K562 (cell line): Measurements from ENCODE around the gene PSMB10. TPM values are rescaled to one million over a fixed set of nuclear protein-coding genes. Genes with fewer than 3 reads are reported as not detected.

Experiments used
- EGR1 ChIP-seq: fragments of 450-650 bp; conservative IDR thresholded peaks from 2 replicates; pipeline ENCODE4 v1.6.1; 2017; ENCODE audit warnings: mild to moderate bottlenecking
- ELF1 ChIP-seq: fragments of 200-800 bp; sonication (Bioruptor generic); IDR thresholded peaks from 2 replicates; pipeline ENCODE4 v1.6.1; 2016; ENCODE audit warnings: missing genetic modification characterization, missing compliant biosample characterization
- ELF2 ChIP-seq: fragments of 250-450 bp; sonication (Bioruptor Pico); IDR thresholded peaks from 2 replicates; pipeline ENCODE4 v1.5.0; 2021; ENCODE audit warnings: mild to moderate bottlenecking
- EP300 ChIP-seq: IDR thresholded peaks from 2 replicates; pipeline ENCODE4 v1.6.1; 2012; ENCODE audit warnings: low read length, improper control_type of control experiment
- FOXM1 ChIP-seq, 2 experiments: fragments of 450-650 bp in 1 of 2; sonication (generic) in 1 of 2; formaldehyde crosslinking in 1 of 2; IDR thresholded peaks; 2 replicates each; pipeline versions ENCODE4 v1.6.1 to v1.9.0; 2017 to 2022; ENCODE audit warnings: low read depth in 2 of 2, mild to moderate bottlenecking in 2 of 2, missing genetic modification reagents in 1 of 2, moderate library complexity in 1 of 2
- HNRNPK ChIP-seq: fragments of 200-400 bp; formaldehyde crosslinking; IDR thresholded peaks from one replicate; pipeline ENCODE4 v1.6.1; 2018; ENCODE audit warnings: mild to moderate bottlenecking, low read depth, low read length; ENCODE audit not compliant: poor library complexity, severe bottlenecking
- HSF4 ChIP-seq: fragments of 250-450 bp; sonication (Bioruptor Pico); IDR thresholded peaks from 2 replicates; pipeline ENCODE4 v2.1.2; 2022; ENCODE audit warnings: mild to moderate bottlenecking, moderate library complexity, borderline replicate concordance
- IRF2 ChIP-seq: sonication (generic); formaldehyde crosslinking; IDR thresholded peaks from 2 replicates; pipeline ENCODE4 v1.8.1; 2022; ENCODE audit warnings: mild to moderate bottlenecking, missing genetic modification reagents
- LARP7 ChIP-seq: fragments of 450-650 bp; IDR thresholded peaks from 2 replicates; pipeline ENCODE4 v1.6.1; 2016
- MBD2 ChIP-seq: sonication (generic); IDR thresholded peaks from 2 replicates; pipeline ENCODE4 v1.6.1; 2016; ENCODE audit warnings: low read depth, borderline replicate concordance
- MCM5 ChIP-seq: fragments of 450-650 bp; IDR thresholded peaks from 2 replicates; pipeline ENCODE4 v1.6.1; 2016; ENCODE audit warnings: low read depth
- PHF8 ChIP-seq: fragments of 200-600 bp; sonication (generic); IDR thresholded peaks from 2 replicates; pipeline ENCODE4 v1.6.1; 2012; ENCODE audit warnings: mixed run types, mild to moderate bottlenecking, inconsistent platforms, low read length, moderate library complexity, borderline replicate concordance
- PRMT5 ChIP-seq: sonication (generic); formaldehyde crosslinking; IDR thresholded peaks from 2 replicates; pipeline ENCODE4 v1.5.0; 2020; ENCODE audit warnings: missing genetic modification reagents
- PTTG1 ChIP-seq: fragments of 450-650 bp; IDR thresholded peaks from 2 replicates; pipeline ENCODE4 v1.6.1; 2016; ENCODE audit warnings: low read depth, mild to moderate bottlenecking, missing genetic modification characterization, missing compliant biosample characterization
- TAL1 ChIP-seq: fragments of 450-650 bp; IDR thresholded peaks from 2 replicates; pipeline ENCODE4 v1.6.1; 2016; ENCODE audit warnings: mild to moderate bottlenecking
- VEZF1 ChIP-seq: fragments of 200-800 bp; sonication (Bioruptor generic); IDR thresholded peaks from 2 replicates; pipeline ENCODE4 v1.6.1; 2017; ENCODE audit warnings: missing genetic modification characterization, missing compliant biosample characterization
- ZBTB1 ChIP-seq: sonication (generic); formaldehyde crosslinking; IDR thresholded peaks from 2 replicates; pipeline ENCODE4 v1.8.1; 2023; ENCODE audit warnings: missing genetic modification reagents, low read depth, mild to moderate bottlenecking, borderline replicate concordance
- ZNF24 ChIP-seq: fragments of 450-650 bp; IDR thresholded peaks from 2 replicates; pipeline ENCODE4 v1.6.1; 2016
- ZNF384 ChIP-seq: IDR thresholded peaks from 2 replicates; pipeline ENCODE4 v1.6.1; 2012; ENCODE audit warnings: low read depth, low read length, improper control_type of control experiment
- polyA plus RNA-seq, 8 experiments: library from polyadenylated mRNA; depleted of rRNA in 4 of 8; stranded (reverse) in 5 of 8; unstranded in 3 of 8; fragments of >200 nt; fragmentation: Nextera tagmentation in 2 of 8; fragmentation: Illumina TruSeq in 1 of 8; extraction: Ambion mirVana in 2 of 8; extraction: Trizol in 1 of 8; gene quantifications; 2 replicates each; pipeline versions ENCODE4 v1.2.1 to v1.2.3, GENCODE V29; 2011 to 2014; ENCODE audit warnings: inconsistent platforms in 1 of 8, missing spikeins in 1 of 8
- total RNA-seq, 7 experiments: library from RNA; depleted of rRNA in 6 of 7; stranded (reverse); fragments of >200 nt in 6 of 7; fragmentation: Illumina TruSeq in 2 of 7; extraction: Trizol in 2 of 7; gene quantifications; 2 replicates each; pipeline versions ENCODE4 v1.2.1 to v1.2.3, GENCODE V29; 2011 to 2021; ENCODE audit warnings: low replicate concordance in 1 of 7
- TF ChIP-seq, protein P1 (sequence below): fragments of 250-450 bp; sonication (Bioruptor Pico); IDR thresholded peaks from 2 replicates; pipeline ENCODE4 v1.4.0; 2020; ENCODE audit warnings: mild to moderate bottlenecking
- TF ChIP-seq, protein P2 (sequence below), 2 experiments: IDR thresholded peaks; 2 replicates each; pipeline ENCODE4 v1.6.1; 2011; ENCODE audit warnings: borderline replicate concordance in 1 of 2, control low read depth in 1 of 2, low read depth in 1 of 2, low read length in 1 of 2, mild to moderate bottlenecking in 1 of 2, mixed read lengths in 1 of 2, moderate library complexity in 1 of 2; ENCODE audit not compliant: insufficient read depth in 1 of 2, insufficient read length in 1 of 2, poor library complexity in 1 of 2, severe bottlenecking in 1 of 2; ENCODE audit errors: extremely low read depth in 1 of 2
- TF ChIP-seq, protein P3 (sequence below): sonication (generic); formaldehyde crosslinking; IDR thresholded peaks from 2 replicates; pipeline ENCODE4 v1.8.0; 2022; ENCODE audit warnings: mild to moderate bottlenecking, low read depth, missing genetic modification reagents

Gene PSMB10
- total and polyA plus RNA-seq, 9 of the 15 experiments (the other 6 are each of a cell fraction or from before 2014, with no cell fraction given), result 11.7 to 105 (median 51.0) TPM

GRCh38 chr16:67969254-67970039, 32.8 kb upstream of the PSMB10 start (continued):
- TF ChIP-seq, protein P1, sequence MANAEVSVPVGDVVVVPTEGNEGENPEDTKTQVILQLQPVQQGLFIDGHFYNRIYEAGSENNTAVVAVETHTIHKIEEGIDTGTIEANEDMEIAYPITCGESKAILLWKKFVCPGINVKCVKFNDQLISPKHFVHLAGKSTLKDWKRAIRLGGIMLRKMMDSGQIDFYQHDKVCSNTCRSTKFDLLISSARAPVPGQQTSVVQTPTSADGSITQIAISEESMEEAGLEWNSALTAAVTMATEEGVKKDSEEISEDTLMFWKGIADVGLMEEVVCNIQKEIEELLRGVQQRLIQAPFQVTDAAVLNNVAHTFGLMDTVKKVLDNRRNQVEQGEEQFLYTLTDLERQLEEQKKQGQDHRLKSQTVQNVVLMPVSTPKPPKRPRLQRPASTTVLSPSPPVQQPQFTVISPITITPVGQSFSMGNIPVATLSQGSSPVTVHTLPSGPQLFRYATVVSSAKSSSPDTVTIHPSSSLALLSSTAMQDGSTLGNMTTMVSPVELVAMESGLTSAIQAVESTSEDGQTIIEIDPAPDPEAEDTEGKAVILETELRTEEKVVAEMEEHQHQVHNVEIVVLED (CRISPR knock-in tag), result no peak
- peak; percentile 68 for TF ChIP-seq ZNF384
- no peak for TF ChIP-seq FOXM1 (IDR thresholded peaks at IDR 0.05; ENCODE audit: low read depth)
- no peak for TF ChIP-seq FOXM1 (CRISPR knock-in tag; IDR thresholded peaks at IDR 0.05; ENCODE audit: low read depth)
- no peak for TF ChIP-seq ELF2 (CRISPR knock-in tag)
- TF ChIP-seq EP300, result no peak
- no peak for TF ChIP-seq ZBTB1 (CRISPR knock-in tag)
- TF ChIP-seq HSF4, result no peak
- TF ChIP-seq IRF2 (CRISPR knock-in tag), result no peak
- TF ChIP-seq TAL1, result 0 out of 2 replicates have a peak, but pooled peaks have one; percentile 7
- no peak for TF ChIP-seq MBD2
- TF ChIP-seq PTTG1, result no peak
- no peak for TF ChIP-seq MCM5
- no peak for TF ChIP-seq ELF1 (tag)
- TF ChIP-seq, protein P2, sequence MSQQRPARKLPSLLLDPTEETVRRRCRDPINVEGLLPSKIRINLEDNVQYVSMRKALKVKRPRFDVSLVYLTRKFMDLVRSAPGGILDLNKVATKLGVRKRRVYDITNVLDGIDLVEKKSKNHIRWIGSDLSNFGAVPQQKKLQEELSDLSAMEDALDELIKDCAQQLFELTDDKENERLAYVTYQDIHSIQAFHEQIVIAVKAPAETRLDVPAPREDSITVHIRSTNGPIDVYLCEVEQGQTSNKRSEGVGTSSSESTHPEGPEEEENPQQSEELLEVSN (IDR thresholded peaks at IDR 0.05; ENCODE audit: borderline replicate concordance in 1 of 2, extremely low read depth in 1 of 2, insufficient read depth in 1 of 2, insufficient read length in 1 of 2, low read depth in 1 of 2, low read length in 1 of 2, poor library complexity in 1 of 2, severe bottlenecking in 1 of 2), result peak in 1 of 2 experiments; percentile 3
- TF ChIP-seq PRMT5 (CRISPR knock-in tag), result no peak
- peak; percentile 23; the same call in 1 of the 2 replicates for TF ChIP-seq EGR1
- TF ChIP-seq ZNF24, result no peak
- TF ChIP-seq HNRNPK, result no peak
- TF ChIP-seq PHF8, result peak; percentile 30; the same call in 1 of the 2 replicates
- TF ChIP-seq LARP7, result no peak
- peak; percentile 92 for TF ChIP-seq VEZF1 (CRISPR knock-in tag)
- TF ChIP-seq, protein P3, sequence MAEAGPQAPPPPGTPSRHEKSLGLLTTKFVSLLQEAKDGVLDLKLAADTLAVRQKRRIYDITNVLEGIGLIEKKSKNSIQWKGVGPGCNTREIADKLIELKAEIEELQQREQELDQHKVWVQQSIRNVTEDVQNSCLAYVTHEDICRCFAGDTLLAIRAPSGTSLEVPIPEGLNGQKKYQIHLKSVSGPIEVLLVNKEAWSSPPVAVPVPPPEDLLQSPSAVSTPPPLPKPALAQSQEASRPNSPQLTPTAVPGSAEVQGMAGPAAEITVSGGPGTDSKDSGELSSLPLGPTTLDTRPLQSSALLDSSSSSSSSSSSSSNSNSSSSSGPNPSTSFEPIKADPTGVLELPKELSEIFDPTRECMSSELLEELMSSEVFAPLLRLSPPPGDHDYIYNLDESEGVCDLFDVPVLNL (CRISPR knock-in tag), result no peak
